SKM-1 (cell line): Measurements from ENCODE around the gene VAV2.

Experiments
- DNase-seq: peaks from one replicate; lab custom pipeline; 2025; ENCODE audit not compliant: unreplicated experiment; lab: John Stamatoyannopoulos, UW

The VAV2 gene

GRCh38 chr9:133857639-133858038, 134.5 kb downstream of the VAV2 start:
- DNase-seq, result no peak

GRCh38 chr9:133856798-133857197, 135.3 kb downstream of the VAV2 start:
- no peak for DNase-seq

GRCh38 chr9:133855802-133856521, 136.2 kb downstream of the VAV2 start:
- no peak for DNase-seq

GRCh38 chr9:133855371-133855770, 136.8 kb downstream of the VAV2 start:
- DNase-seq, result no peak

- no peak for DNase-seq
Measured at GRCh38 chr9:133854765-133855164, 137.4 kb downstream of the VAV2 start.

GRCh38 chr9:133854048-133854447, 138.1 kb downstream of the VAV2 start:
- DNase-seq, result no peak

- DNase-seq, result no peak
Measured at GRCh38 chr9:133853331-133853730, 138.8 kb downstream of the VAV2 start.

- no peak for DNase-seq
Measured at GRCh38 chr9:133852431-133852830, 139.7 kb downstream of the VAV2 start.

GRCh38 chr9:133851693-133852092, 140.4 kb downstream of the VAV2 start:
- no peak for DNase-seq

- no peak for DNase-seq
Measured at GRCh38 chr9:133850937-133851336, 141.2 kb downstream of the VAV2 start.

GRCh38 chr9:133850161-133850560, 142.0 kb downstream of the VAV2 start:
- DNase-seq, result no peak

GRCh38 chr9:133849110-133849670, 142.9 kb downstream of the VAV2 start:
- DNase-seq, result no peak

- no peak for DNase-seq
Measured at GRCh38 chr9:133848471-133849109, 143.5 kb downstream of the VAV2 start.

GRCh38 chr9:133846483-133847090, 145.5 kb downstream of the VAV2 start:
- DNase-seq, result no peak

- DNase-seq, result no peak
Measured at GRCh38 chr9:133845440-133845839, 146.7 kb downstream of the VAV2 start.

- DNase-seq, result no peak
Measured at GRCh38 chr9:133844881-133845410, 147.2 kb downstream of the VAV2 start.

- no peak for DNase-seq
Measured at GRCh38 chr9:133844398-133844784, 147.7 kb downstream of the VAV2 start.

- DNase-seq, result no peak
Measured at GRCh38 chr9:133843751-133844397, 148.2 kb downstream of the VAV2 start.

GRCh38 chr9:133843250-133843649, 148.9 kb downstream of the VAV2 start:
- DNase-seq, result no peak

- no peak for DNase-seq
Measured at GRCh38 chr9:133842721-133843227, 149.3 kb downstream of the VAV2 start.

- DNase-seq, result no peak
Measured at GRCh38 chr9:133842174-133842573, 149.9 kb downstream of the VAV2 start.
